ENCODE measurements around the gene MAP3K7CL.

The MAP3K7CL gene

DNA sequence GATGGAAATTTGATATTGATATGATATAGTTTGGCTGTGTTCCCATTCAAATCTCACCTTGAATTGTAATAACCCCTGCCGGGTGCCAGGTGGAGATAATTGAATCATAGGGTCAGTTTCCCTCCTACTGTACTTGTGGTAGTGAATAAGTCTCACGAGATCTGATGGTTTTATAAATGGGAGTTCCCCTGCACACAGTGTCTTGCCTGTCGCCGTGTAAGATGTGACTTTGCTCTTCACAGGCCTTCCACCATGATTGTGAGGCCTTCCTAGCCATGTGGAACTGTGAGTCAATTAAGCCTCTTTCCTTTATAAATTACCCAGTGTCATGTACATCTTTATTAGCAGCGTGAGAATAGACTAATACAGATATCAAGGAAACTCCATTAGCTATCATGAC lies 74.6 kb downstream of the MAP3K7CL start:
- DNase-seq = no peak

DNA sequence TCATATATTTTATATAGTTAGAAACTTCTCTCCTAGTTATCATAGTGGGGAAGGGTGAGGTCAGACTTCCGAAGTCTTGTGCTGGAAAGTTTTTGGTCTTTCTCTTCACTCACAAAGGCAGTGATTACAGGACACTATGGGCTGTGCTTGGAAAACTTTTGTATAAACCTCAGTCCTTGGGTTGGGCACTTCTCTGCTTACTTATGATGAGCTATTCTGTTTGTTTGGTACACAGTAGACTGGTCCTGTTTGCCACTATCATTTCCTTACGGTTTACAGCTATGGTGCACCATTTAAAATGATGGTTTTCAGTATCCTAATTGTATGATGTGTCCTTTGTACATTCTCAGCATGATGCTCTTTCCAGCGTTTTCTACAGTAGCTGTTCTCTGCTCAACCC lies 75.5 kb downstream of the MAP3K7CL start:
- DNase-seq = no peak

DNA sequence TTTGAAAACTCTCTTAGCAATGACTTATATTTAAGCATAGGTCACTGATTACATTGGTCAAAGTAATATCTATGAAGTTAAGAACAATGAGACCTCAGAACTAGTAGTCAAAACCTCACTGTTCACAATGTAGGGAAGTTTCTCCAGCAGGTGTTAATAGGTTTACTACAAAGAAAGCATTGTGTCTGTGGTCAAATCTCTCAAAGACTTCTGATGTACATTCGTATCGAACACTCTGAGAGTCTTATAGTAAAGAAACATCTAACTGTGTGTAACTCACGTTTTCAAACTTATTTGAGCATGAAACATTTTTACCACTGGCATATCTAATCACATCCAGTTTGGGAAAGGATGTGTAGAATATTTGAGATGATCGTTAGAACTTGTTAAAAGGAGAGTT lies 76.0 kb downstream of the MAP3K7CL start:
- DNase-seq = no peak

DNA sequence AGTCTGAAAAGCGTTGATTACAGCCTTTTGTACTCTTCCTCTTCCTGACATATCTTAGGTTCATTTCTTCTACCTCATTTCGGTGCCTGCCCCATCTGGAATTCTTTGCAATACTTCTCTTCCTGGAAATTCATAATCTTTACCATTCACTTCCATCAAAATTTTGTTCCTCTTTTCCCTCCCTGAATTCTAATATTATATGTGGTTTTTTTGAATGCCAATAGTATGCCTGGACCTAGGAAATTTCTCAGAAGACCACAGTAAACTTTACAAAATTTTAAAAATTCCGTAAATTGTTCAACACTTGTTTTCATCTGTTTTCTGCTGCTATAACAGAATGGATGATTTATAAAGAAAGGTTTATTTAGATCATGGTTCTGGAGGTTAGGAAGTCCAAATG lies 76.8 kb downstream of the MAP3K7CL start:
- no peak for DNase-seq

DNA sequence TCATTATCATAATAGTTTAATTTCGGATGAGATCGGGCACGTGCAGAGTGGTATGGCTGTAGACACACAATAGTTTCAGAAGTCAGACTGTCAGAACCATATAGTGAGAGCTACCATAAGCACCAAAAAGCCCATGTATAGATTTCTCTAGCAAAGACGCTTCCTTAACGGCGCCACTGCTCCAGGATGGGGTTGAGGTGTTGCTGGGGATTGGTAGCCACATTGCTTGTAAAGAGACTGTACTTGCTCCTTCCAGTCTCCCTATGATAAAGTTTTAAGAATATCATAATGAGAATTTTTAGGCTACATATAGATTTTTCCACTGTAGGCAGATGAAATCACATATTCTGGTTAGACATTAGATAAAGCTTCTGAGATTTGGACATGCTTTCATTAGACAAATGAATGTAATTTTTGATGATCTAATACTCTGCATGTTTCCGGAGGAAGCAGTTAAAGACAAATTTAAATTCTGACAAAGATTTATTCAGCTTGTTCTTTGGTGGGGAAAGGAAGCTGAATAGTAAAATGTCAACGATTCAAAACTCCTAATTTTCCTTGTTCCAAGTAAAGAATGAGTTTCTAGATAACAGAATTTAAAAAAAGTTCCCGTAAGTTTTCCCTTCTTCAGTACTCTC lies 77.7 kb downstream of the MAP3K7CL start:
- DNase-seq = no peak

DNA sequence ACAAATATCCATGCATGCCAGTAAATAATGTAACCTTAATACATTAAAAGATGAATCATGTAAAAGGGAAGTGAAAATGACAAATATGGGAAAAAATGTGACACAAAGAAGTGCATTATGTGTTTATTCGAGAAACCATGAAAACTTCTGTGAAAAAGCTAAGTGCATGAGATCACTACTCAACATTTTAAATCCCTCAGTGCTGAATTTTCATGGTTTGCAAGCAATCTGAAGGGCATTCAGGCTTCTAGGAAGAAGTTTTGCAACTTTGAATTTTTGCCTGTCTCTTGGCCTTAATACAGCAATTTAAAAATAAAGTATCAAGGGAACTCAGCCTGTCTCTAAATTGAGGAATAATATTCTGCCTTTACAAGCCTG lies 78.2 kb downstream of the MAP3K7CL start:
- no peak for DNase-seq

DNA sequence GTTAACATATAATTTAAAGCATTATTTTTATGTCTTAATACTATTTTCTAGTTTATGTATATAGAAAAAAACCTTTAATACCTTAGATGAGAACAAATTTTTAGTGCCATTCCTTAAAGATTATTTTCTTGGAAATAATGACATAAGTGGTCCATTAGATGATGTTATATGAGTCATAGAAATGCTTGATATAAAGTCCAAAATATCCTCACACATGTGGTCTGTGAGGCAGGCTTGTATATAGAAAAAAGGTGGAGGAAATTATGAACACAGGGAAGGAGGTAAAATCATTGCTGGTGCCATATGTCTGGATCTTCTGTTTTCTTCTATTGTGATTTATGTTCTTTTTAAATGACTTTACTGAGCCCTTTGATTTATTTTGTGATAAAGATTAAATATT lies 79.3 kb downstream of the MAP3K7CL start:
- no peak for DNase-seq

DNA sequence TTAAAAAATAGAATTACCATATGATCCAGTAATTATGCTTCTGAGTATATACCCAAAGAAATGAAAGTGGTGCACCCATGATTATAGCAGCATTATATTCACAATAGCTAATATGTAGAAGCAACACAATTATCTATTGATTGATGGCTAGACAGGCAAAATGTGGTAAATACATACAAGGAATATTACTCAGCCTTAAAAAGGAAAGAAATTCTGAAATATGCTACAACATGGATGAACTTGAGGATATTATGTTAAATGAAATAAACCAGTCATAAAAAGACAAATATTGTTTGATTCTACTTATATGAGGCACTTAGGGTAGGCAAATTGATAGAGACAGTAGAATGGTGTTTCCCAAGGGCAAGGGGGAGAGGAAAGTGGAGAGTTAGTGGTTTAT lies 80.8 kb downstream of the MAP3K7CL start:
- DNase-seq = no peak

DNA sequence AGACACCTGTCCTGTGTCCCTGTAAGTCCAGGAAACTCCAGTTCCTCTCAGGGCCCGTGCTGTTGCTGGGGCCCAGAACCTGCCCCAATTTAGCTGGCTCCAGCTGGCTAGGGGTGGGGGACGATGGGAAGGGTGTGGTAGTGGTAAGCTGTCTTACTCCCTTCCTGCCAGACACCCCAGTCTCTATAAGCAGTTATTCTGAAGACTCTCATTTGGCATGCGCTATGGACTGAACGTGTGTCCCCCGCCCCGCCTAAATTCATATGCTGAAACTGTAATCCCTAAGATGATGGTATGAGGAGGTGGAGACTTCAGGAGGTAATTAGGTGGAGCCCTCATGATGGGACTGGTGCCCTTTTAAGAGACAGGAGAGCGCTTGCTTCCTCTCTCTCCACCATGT lies 82.0 kb downstream of the MAP3K7CL start:
- no peak for DNase-seq

DNA sequence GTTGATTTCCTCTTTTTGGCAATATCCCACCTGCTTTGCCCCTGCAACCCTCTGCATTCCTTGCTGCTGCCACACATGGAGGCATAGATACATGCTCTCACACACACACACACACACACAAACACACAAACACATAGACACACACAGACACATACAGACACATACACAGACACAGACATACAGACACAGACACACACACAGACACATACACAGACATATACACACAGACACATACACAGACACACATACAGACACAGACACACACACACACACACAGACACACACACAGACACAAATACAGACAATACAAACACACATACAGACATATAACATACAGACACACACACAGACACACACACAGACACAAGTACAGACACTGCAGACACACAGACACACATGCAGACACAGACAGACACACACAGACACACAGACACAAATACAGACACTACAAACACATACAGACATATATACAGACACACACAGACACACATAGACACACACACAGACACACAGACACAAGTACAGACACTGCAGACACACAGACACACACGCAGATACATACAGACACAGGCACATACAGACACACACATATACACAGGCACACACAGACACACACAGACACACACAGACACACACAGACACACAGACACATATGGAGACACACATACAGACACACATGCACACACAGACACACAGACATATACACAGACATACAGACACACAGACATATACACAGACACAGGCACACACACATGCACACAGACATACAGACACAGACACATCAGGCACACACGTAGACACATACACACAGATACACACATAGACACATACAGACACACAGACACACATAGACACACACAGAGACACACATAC lies 83.3 kb downstream of the MAP3K7CL start:
- no peak for DNase-seq

DNA sequence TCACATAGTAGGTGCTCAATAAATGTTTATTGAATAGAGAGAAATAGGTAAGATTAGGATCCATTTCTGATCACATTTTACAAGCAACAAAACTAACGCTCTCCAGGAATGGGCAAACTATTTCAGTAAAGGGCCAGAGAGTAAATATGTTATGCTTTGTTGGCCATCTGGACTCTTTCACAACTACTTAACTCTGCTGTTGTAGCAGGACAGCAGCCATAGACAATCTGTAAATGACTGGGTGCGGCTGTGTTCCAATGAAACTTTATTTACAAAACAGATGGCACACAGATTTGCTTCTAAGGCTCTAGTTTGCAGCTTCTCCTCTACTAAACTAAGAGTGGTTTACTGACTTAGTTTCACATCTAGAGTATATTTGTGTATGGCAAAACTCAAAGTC lies 85.3 kb downstream of the MAP3K7CL start:
- DNase-seq = no peak

DNA sequence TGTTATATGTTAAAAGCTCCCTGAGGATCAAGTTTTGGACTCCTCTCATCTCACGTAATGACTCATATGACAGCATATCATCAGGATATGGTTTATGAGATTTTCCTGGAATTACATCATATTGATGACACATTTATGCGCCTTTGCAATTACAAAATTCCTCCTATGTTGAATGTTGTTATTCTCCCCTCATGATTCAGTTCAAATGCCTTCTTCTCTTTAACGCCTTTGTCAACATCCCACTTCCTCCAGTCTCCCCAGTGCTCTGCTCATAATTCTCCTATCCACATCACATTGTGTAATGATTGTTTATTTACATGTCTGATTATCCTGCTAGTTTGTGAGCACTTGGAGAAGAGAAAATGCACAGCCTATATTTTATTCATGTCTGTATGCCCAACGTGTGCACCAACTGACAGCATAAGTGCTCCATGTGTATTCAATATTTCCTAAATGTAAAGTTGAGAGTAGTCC lies 87.4 kb downstream of the MAP3K7CL start:
- peak; percentile 16 for DNase-seq

DNA sequence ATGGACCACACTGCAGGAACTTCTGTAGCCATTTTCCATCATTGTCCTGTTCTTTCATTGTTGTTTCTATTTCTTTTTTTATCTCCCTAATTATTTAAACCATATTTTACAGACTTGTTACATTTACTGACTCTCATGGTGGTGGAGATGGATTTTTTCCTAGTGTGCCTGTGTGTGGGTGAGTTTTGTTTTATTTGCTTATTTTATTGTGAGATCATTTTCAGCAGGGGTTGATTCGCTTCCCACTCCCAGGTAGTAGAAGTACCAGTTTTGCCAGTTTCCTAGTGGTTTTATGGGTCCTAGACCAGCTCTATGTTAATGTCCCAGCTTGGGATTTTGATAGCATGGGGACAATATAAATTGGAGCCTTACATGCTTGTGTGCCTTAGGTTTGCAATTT lies 88.3 kb downstream of the MAP3K7CL start:
- DNase-seq = no peak

DNA sequence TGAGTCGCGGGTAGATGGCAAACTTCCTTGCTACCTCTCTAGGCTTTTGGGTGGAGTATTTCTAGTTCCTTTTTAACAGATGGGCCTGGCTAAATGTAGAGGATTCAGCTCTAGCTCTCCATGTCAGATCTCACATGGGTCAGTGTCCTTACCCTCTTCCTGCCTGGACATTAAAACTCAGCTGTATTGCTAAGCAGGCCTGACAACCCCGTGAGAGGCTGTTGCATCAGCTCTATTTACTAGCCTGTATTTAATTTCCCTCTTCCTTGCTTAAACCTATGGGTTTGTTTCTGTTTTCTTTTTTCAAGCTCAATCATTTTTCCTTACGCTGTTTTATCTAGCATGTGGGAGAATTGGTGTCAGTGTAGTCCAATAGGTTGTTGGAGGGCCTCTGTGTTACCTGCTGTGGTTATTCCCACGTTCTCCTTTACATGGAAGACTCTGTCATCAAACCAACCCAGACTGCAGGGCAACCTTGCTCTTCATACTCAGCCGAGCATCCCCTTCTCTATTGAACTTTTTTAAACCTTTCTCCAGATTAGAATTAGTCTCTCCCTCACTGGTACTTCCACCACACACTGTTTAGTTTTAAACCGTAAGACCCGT lies 88.8 kb downstream of the MAP3K7CL start:
- no peak for DNase-seq

DNA sequence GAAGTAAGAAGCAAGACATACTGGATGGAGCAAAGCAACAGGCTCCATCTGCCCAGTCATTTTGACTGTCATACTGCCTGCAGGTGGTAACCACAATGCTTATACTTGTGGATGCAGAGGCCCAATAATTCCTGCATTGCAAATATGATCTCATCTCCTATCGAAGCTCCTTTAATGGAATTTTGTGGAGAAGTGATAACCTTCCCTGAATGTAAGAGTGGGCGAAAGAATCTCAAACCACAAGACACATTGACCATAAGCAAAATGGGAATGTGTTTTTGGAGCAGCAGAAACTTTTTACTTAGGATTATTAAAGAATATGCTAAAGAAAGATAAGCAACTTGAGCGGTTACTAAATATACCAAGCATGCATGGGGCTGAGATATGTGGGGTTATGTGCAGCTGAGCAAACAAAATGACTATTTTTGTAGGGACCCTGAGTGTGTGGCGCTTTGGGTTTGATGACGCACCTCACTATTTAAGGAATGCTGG lies 90.9 kb downstream of the MAP3K7CL start:
- DNase-seq = no peak

DNA sequence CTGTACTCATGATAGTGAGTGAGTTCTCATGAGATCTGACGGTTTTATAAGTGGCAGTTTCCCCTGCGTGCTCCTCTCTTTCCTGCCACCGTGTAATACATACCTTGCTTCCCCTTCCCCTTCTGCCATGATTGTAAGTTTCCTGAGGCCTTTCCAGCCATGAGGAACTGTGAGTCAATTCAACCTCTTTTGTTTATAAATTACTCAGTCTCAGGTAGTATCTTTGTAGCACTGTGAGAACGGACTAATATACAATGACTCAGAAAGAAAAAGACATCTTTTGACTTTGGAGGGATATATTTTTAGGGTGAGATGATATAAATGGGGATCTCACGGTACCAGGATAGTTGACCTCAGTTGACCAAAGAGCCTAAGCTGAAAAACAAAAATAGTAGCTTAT lies 93.6 kb downstream of the MAP3K7CL start:
- no peak for DNase-seq

Data from COR-L47 (cell line).